ENCODE measurements around the gene ADAM22.

ADAM22 gene

GRCh38 chr7:88040694-88041093 lies 106.6 kb downstream of the ADAM22 start:
- TF ChIP-seq CTCF (conservative IDR thresholded peaks at IDR 0.05; ENCODE audit: low read depth, low read length) = no peak

GRCh38 chr7:88041583-88041982 lies 107.5 kb downstream of the ADAM22 start:
- Histone ChIP-seq H3K9ac (no peak overlapping the region), H3K27ac (no peak overlapping the region), H3K27me3 (ENCODE audit: insufficient read depth, low read depth) (no peaks in the 10 kb centered on the region), H3K79me2 (ENCODE audit: insufficient read depth, low read depth) (no peaks in the 10 kb centered on the region), H4K20me1 (ENCODE audit: insufficient read depth) (0 out of 2 replicates have a peak, but pooled peaks cover 3% of the 10 kb centered on the region), H3K36me3 (ENCODE audit: insufficient read depth) (no peaks in the 10 kb centered on the region), H3K4me2 (peak overlapping the region; percentile 62), H3K4me3 (IDR thresholded peaks at IDR 0.05; ENCODE audit: insufficient read depth, low read depth, low read length) (no peak overlapping the region), H2AFZ (ENCODE audit: low read depth) (no peak overlapping the region), H3K4me1 (ENCODE audit: low read depth, poor library complexity, severe bottlenecking) (peaks cover 40% of the 10 kb centered on the region)
- no peak for TF ChIP-seq CTCF (conservative IDR thresholded peaks at IDR 0.05; ENCODE audit: low read depth, low read length)

More at GRCh38 chr7:88040694-88041093, 106.6 kb downstream of the ADAM22 start:
- no peak overlapping the region for H3K4me3 ChIP-seq (IDR thresholded peaks at IDR 0.05; ENCODE audit: insufficient read depth, low read depth, low read length)
- H4K20me1 ChIP-seq (ENCODE audit: insufficient read depth) = 0 out of 2 replicates have a peak, but pooled peaks cover 3% of the 10 kb centered on the region
- no peaks in the 10 kb centered on the region for H3K79me2 ChIP-seq (ENCODE audit: insufficient read depth, low read depth)
- H3K4me2 ChIP-seq = no peak overlapping the region
- no peak overlapping the region for H3K9ac ChIP-seq
- no peak overlapping the region for H3K27ac ChIP-seq
- no peaks in the 10 kb centered on the region for H3K36me3 ChIP-seq (ENCODE audit: insufficient read depth)
- H3K4me1 ChIP-seq (ENCODE audit: low read depth, poor library complexity, severe bottlenecking) = peaks cover 34% of the 10 kb centered on the region
- no peaks in the 10 kb centered on the region for H3K27me3 ChIP-seq (ENCODE audit: insufficient read depth, low read depth)
- no peak overlapping the region for H2AFZ ChIP-seq (ENCODE audit: low read depth)

- no peaks in the 10 kb centered on the region for H3K36me3 ChIP-seq (ENCODE audit: insufficient read depth)
- no peak overlapping the region for H2AFZ ChIP-seq (ENCODE audit: low read depth)
- no peak overlapping the region for H3K9ac ChIP-seq
- H3K4me2 ChIP-seq = peak overlapping the region; percentile 62
- no peaks in the 10 kb centered on the region for H3K27me3 ChIP-seq (ENCODE audit: insufficient read depth, low read depth)
- H3K79me2 ChIP-seq (ENCODE audit: insufficient read depth, low read depth) = no peaks in the 10 kb centered on the region
- 0 out of 2 replicates have a peak, but pooled peaks cover 3% of the 10 kb centered on the region for H4K20me1 ChIP-seq (ENCODE audit: insufficient read depth)
- H3K4me3 ChIP-seq (IDR thresholded peaks at IDR 0.05; ENCODE audit: insufficient read depth, low read depth, low read length) = no peak overlapping the region
- peaks cover 44% of the 10 kb centered on the region for H3K4me1 ChIP-seq (ENCODE audit: low read depth, poor library complexity, severe bottlenecking)
- TF ChIP-seq CTCF (conservative IDR thresholded peaks at IDR 0.05; ENCODE audit: low read depth, low read length) = no peak
- H3K27ac ChIP-seq = no peak overlapping the region
These were observed 108.1 kb downstream of the ADAM22 start for GRCh38 chr7:88042157-88042556.

GRCh38 chr7:88042803-88043202 lies 108.8 kb downstream of the ADAM22 start:
- Histone ChIP-seq H3K4me2 (peak overlapping the region; percentile 62), H3K27ac (no peak overlapping the region), H3K27me3 (ENCODE audit: insufficient read depth, low read depth) (no peaks in the 10 kb centered on the region), H3K36me3 (ENCODE audit: insufficient read depth) (no peaks in the 10 kb centered on the region), H3K9ac (no peak overlapping the region), H4K20me1 (ENCODE audit: insufficient read depth) (0 out of 2 replicates have a peak, but pooled peaks cover 3% of the 10 kb centered on the region), H3K79me2 (ENCODE audit: insufficient read depth, low read depth) (no peaks in the 10 kb centered on the region), H3K4me3 (IDR thresholded peaks at IDR 0.05; ENCODE audit: insufficient read depth, low read depth, low read length) (no peak overlapping the region), H3K4me1 (ENCODE audit: low read depth, poor library complexity, severe bottlenecking) (peaks cover 48% of the 10 kb centered on the region), H2AFZ (ENCODE audit: low read depth) (no peak overlapping the region)
- no peak for TF ChIP-seq CTCF (conservative IDR thresholded peaks at IDR 0.05; ENCODE audit: low read depth, low read length)
